ENCODE results near the gene C2orf80.

DNA sequence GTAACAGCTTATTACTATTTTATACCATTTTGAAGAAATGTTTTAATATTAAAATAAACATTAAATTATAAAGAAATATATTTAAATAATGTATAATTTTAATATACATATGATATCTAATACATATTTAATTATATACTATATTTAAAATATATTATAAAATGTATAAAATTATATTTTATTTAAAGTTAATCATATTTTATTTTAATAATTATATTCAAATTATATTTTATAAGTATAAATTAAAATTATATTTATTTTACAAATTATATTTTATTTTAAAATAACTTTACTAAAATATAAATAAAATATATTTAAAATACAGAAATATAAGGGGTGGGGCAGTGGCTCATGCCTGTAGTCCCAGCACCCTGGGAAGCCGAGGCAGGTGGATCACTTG, 67.6 kb downstream of the C2orf80 start:
- no peak for TF ChIP-seq FOSL2 (IDR thresholded peaks at IDR 0.05; ENCODE audit: borderline replicate concordance, low read depth)
- TF ChIP-seq, protein P1, sequence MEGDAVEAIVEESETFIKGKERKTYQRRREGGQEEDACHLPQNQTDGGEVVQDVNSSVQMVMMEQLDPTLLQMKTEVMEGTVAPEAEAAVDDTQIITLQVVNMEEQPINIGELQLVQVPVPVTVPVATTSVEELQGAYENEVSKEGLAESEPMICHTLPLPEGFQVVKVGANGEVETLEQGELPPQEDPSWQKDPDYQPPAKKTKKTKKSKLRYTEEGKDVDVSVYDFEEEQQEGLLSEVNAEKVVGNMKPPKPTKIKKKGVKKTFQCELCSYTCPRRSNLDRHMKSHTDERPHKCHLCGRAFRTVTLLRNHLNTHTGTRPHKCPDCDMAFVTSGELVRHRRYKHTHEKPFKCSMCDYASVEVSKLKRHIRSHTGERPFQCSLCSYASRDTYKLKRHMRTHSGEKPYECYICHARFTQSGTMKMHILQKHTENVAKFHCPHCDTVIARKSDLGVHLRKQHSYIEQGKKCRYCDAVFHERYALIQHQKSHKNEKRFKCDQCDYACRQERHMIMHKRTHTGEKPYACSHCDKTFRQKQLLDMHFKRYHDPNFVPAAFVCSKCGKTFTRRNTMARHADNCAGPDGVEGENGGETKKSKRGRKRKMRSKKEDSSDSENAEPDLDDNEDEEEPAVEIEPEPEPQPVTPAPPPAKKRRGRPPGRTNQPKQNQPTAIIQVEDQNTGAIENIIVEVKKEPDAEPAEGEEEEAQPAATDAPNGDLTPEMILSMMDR (IDR thresholded peaks at IDR 0.05): no peak
- TF ChIP-seq FOXM1 (IDR thresholded peaks at IDR 0.05; ENCODE audit: low read depth): no peak
- no peak for TF ChIP-seq YY1 (IDR thresholded peaks at IDR 0.05; ENCODE audit: low read depth)
- no peak for TF ChIP-seq RXRA (IDR thresholded peaks at IDR 0.05; ENCODE audit: borderline replicate concordance, low read depth)
- no peak for TF ChIP-seq FOXJ3 (CRISPR knock-in tag; IDR thresholded peaks at IDR 0.05)
- no peak for TF ChIP-seq EP300 (IDR thresholded peaks at IDR 0.05; ENCODE audit: borderline replicate concordance in 1 of 2, low read depth in 1 of 2, low read length in 1 of 2)
- no peak for TF ChIP-seq RAD21 (IDR thresholded peaks at IDR 0.05; ENCODE audit: low read length)
- no peak for TF ChIP-seq POLR2AphosphoS5 (IDR thresholded peaks at IDR 0.05; ENCODE audit: low read depth, low read length)
- TF ChIP-seq, protein P2, sequence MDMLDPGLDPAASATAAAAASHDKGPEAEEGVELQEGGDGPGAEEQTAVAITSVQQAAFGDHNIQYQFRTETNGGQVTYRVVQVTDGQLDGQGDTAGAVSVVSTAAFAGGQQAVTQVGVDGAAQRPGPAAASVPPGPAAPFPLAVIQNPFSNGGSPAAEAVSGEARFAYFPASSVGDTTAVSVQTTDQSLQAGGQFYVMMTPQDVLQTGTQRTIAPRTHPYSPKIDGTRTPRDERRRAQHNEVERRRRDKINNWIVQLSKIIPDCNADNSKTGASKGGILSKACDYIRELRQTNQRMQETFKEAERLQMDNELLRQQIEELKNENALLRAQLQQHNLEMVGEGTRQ (IDR thresholded peaks at IDR 0.05; ENCODE audit: borderline replicate concordance, low read depth, low read length): no peak
- no peak for TF ChIP-seq JUND (IDR thresholded peaks at IDR 0.05)
- no peak for TF ChIP-seq RFX5 (IDR thresholded peaks at IDR 0.05; ENCODE audit: low read length)
